Fibroblast of peridontal ligament (primary cell): ENCODE results near the gene SCIMP.
"Not testable (repeated sequence)": the region's sequence is repeated elsewhere in the genome, so short reads cannot be mapped to it uniquely, and the experiment has no call there.

ENCODE experiments used
- DNase-seq: peaks from one replicate; pipeline ENCODE4 v3.0.0-alpha.2; 2010; ENCODE audit errors: extremely low read depth

Gene SCIMP

GRCh38 chr17:5184288-5184687 is 50.4 kb downstream of the SCIMP start:
- no peak for DNase-seq

GRCh38 chr17:5183410-5183793 is 51.3 kb downstream of the SCIMP start:
- DNase-seq: no peak

GRCh38 chr17:5182597-5183409 is 51.9 kb downstream of the SCIMP start:
- DNase-seq: no peak

GRCh38 chr17:5181509-5182305 is 53.0 kb downstream of the SCIMP start:
- no peak for DNase-seq

GRCh38 chr17:5179003-5179402 is 55.7 kb downstream of the SCIMP start:
- no peak for DNase-seq

- DNase-seq: not testable (repeated sequence)
Observed at GRCh38 chr17:5175027-5175426, 59.6 kb downstream of the SCIMP start.

GRCh38 chr17:5165791-5166564 is 68.7 kb downstream of the SCIMP start:
- DNase-seq: not testable (repeated sequence)

- no peak for DNase-seq
Observed at GRCh38 chr17:5164436-5164835, 70.2 kb downstream of the SCIMP start.

GRCh38 chr17:5161793-5162192 is 72.9 kb downstream of the SCIMP start:
- not testable (repeated sequence) for DNase-seq

- not testable (repeated sequence) for DNase-seq
Observed at GRCh38 chr17:5160702-5161101, 74.0 kb downstream of the SCIMP start.
